Activated CD4-positive, alpha-beta T cell treated with anti-CD3 and anti-CD28 coated beads, Interleukin-2, amount 10 ng/mL, durations not matched to agents 24 days and 14 days (primary cell): Measurements from ENCODE around the gene FOSB. TPM values are rescaled to one million over a fixed set of nuclear protein-coding genes. Genes with fewer than 3 reads are reported as not detected.
"Not testable (repeated sequence)": the region's sequence is repeated elsewhere in the genome, so short reads cannot be mapped to it uniquely, and the experiment has no call there.

Source experiments
- DNase-seq: peaks from one replicate; pipeline ENCODE4 v3.0.0; 2022
- H3K27ac Mint-ChIP-seq: one replicate; pipeline ENCODE4 v1.8.0; 2022; ENCODE audit warnings: mild to moderate bottlenecking, mixed read lengths
- H3K27me3 Mint-ChIP-seq: one replicate; pipeline ENCODE4 v1.8.0; 2022; ENCODE audit warnings: mixed read lengths
- H3K36me3 Mint-ChIP-seq: one replicate; pipeline ENCODE4 v1.8.0; 2022; ENCODE audit warnings: low read depth, mild to moderate bottlenecking, mixed read lengths
- H3K4me1 Mint-ChIP-seq: one replicate; pipeline ENCODE4 v1.8.0; 2021; ENCODE audit warnings: mixed read lengths
- H3K4me3 Mint-ChIP-seq: one replicate; pipeline ENCODE4 v1.8.0; 2022; ENCODE audit warnings: mild to moderate bottlenecking, moderate library complexity, mixed read lengths
- H3K9me3 Mint-ChIP-seq: one replicate; pipeline ENCODE4 v1.8.0; 2021; ENCODE audit warnings: mixed read lengths
- intact Hi-C: fragments of 100-400 bp; cut with micrococcal nuclease; formaldehyde crosslinking; loops from one replicate; pipeline ENCODE4 v1.15.1; 2023
- total RNA-seq: library from RNA; stranded (reverse); gene quantifications from 2 replicates; pipeline ENCODE4 v1.2.3, GENCODE V29; 2022

FOSB gene
- total RNA-seq, 1 donor from 2014 or later = 11.3 TPM

DNA sequence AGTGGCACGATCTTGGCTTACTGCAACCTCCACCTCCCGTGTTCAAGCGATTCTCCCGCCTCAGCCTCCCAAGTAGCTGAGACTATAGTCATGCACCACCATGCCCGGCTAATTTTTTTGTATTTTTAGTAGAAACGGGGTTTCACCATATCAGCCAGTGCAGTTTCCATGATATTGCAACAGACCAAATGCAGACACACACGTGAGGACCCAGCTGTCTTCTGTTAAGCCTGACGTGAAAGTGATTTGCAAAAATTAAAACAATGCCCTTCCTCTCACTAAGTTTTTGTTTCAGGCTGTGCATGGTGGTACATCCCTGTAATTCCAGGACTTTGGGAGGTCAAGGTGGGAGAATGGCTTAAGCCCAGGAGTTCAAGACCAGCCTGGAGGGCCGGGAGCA is 36.8 kb upstream of the FOSB start:
- intact Hi-C loops, H3K9me3 Mint-ChIP-seq, H3K27ac Mint-ChIP-seq, H3K4me3 Mint-ChIP-seq, H3K36me3 Mint-ChIP-seq, H3K4me1 Mint-ChIP-seq, DNase-seq: not testable (repeated sequence)
- H3K27me3 Mint-ChIP-seq = peaks cover 19% of the 10 kb centered on the region

DNA sequence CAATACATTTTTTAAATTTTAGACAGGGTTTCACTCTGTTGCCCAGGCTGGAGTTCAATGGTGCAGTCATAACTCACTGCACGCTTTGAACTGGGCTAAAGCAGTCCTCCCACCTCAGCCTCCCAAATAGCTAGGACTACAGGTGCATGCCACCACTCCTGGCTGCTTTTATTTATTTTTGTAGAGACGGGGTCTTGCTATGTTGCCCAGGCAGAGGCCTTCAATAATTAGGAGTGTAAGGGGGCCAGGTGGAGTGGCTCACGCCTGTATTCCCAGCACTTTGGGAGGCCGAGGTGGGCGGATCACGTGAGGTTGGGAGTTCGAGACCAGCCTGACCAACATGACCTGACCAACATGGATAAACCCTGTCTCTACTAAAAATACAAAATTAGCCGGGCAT is 35.3 kb upstream of the FOSB start:
- H3K9me3 Mint-ChIP-seq, H3K4me3 Mint-ChIP-seq, intact Hi-C loops, H3K36me3 Mint-ChIP-seq, DNase-seq, H3K4me1 Mint-ChIP-seq, H3K27ac Mint-ChIP-seq: not testable (repeated sequence)
- H3K27me3 Mint-ChIP-seq = peaks cover 18% of the 10 kb centered on the region

DNA sequence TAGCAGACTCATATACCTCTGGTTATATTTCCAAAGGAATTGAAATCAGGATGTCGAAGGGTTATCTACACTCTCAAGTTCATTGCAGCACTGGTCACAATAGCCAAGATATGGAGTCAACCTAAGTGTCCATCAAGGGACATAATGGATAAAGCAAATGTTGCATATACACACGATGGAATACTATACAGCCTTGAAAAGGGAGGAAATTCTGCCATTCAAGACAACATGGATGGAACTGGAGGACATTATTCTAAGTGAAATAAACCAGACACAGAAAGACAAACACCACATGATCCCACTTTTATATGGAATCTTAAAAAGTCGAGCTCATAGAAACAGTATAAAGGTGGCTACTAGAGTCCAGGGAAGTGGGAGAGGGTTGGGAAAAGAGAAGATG is 30.5 kb upstream of the FOSB start:
- intact Hi-C loops = no loop called here
- Mint-ChIP-seq H3K27ac (no peak overlapping the region), H3K36me3 (no peaks in the 10 kb centered on the region), H3K4me1 (peaks cover 12% of the 10 kb centered on the region), H3K4me3 (no peak overlapping the region), H3K27me3 (no peaks in the 10 kb centered on the region), H3K9me3 (no peaks in the 10 kb centered on the region)
- DNase-seq = no peak

DNA sequence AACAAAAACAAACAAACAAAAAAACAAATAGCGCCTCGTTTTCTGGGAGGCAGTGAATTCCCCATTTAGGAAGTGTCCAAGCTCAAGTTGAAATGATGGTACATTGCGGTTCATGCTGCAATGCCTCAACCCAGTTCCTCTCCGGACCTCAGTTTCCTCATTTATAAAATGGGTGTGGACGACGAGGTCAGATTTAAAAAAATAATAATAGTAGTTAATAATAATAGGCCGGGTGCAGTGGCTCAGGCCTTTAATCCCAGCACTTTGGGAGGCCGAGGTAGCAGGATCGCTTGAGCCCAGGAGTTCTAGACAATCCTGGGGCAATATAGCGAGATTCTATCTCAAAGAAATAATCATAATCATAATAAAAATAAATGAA is 28.6 kb upstream of the FOSB start:
- peak overlapping the region; percentile 80 for H3K4me3 Mint-ChIP-seq
- intact Hi-C loops = loop anchor here (1.0 kb wide), 2 partner anchors 12 to 40 kb away; no protein-coding TSS in a partner anchor
- no peak overlapping the region for H3K27ac Mint-ChIP-seq
- peaks cover 2% of the 10 kb centered on the region for H3K27me3 Mint-ChIP-seq
- H3K4me1 Mint-ChIP-seq = peaks cover 26% of the 10 kb centered on the region
- no peak for DNase-seq
- no peaks in the 10 kb centered on the region for H3K36me3 Mint-ChIP-seq
- H3K9me3 Mint-ChIP-seq = no peaks in the 10 kb centered on the region

DNA sequence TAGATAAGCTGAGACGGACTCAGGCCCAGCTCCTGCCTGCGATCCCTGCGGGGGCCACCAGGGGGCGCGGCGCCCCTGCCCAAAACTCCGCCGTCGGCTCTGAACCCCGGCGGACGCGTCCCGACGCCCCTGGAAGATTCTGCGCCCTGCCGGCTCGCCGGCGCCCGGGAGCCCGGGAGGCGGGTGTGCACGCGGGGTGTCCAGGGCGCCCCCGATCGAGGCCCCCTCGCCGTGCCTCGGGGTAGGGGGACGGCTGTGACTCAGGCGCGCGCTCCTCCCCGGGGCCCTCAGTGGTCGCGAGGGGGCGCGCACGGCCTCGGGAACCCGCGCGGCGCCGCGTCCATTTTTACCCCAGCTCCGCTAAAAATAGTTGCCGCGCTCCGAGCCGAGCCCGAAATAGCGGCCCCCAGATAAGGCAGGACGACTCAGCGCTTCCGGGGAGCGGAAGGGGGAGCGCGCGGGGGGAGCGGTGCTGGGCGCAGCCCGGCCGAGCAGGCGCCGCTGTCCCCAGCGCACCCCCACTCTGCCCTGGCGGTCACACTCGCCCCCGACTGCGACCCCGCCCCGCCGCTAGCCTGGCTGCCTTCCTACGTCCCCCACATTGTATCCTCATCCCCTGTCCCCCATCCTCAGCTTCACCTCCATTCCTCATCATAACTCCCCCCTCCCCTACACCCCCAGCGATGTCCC is 28.1 kb upstream of the FOSB start:
- H3K9me3 Mint-ChIP-seq = no peaks in the 10 kb centered on the region
- peak overlapping the region; percentile 80 for H3K4me3 Mint-ChIP-seq
- H3K27me3 Mint-ChIP-seq = peaks cover 5% of the 10 kb centered on the region
- DNase-seq = peak; percentile 95
- H3K27ac Mint-ChIP-seq = peak overlapping the region; percentile 83
- no peaks in the 10 kb centered on the region for H3K36me3 Mint-ChIP-seq
- H3K4me1 Mint-ChIP-seq = peaks cover 29% of the 10 kb centered on the region
- intact Hi-C loops = loop anchor here (1.0 kb wide), 2 partner anchors 12 to 40 kb away; no protein-coding TSS in a partner anchor

DNA sequence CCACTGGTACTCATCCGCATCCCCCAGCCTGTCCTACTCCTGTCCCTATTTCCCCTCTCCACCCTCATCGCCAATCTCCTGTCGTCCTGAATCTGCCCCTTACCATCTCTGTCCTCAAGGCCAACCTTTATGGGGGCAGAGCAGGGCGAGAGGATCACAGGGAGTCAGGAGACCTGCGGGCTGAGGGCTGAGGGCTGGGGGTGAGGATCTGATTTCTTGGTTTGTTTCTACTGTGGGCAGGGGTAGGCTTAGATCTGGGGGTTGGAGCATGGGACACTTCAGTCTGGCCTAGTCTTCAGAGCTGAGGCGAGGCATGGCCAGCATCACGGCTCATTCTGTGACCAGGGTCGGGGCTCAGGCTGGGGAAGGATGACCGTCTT is 27.5 kb upstream of the FOSB start:
- intact Hi-C loops = no loop called here
- peak; percentile 64 for DNase-seq
- Mint-ChIP-seq H3K27me3 (peaks cover 6% of the 10 kb centered on the region), H3K9me3 (no peaks in the 10 kb centered on the region), H3K36me3 (no peaks in the 10 kb centered on the region), H3K4me3 (peak overlapping the region; percentile 80), H3K4me1 (peaks cover 29% of the 10 kb centered on the region), H3K27ac (peak overlapping the region; percentile 83)

DNA sequence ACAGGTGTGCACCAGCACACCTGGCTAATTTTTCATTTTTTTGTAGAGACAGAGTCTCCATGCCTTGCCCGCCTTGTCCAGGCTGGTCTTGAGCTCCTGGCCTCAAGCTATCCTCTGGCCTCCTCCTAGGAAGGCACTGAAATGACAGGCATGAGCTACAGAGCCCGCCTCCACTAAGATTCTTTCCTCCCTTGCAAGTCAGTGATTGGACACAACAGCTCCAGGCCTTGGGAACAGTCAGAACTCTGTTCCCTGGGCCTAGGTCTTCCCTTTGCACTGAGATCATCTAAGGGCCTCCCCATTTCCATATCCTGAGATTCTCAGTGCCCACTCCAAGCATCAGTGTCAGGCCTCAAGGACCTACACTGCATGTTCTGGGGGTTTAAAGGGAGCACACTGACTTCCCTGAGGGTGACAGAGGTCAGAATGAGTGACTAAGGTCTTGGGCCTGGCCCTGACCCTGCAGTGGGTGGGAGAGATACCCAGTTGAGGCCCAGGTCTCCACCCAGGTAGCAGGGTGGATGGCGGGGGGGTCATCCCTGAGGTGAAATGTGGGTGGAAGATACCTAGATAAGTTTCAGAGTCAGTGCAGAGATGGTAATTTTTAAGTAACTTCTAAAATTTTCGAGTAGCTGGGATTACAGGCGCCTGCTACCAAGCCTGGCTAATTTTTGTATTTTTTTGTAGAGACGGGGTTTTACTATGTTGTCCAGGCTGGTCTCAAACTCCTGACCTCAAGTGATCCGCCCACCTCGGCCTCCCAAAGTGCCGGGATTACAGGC is 26.7 kb upstream of the FOSB start:
- H3K9me3 Mint-ChIP-seq = no peaks in the 10 kb centered on the region
- H3K4me1 Mint-ChIP-seq = peaks cover 29% of the 10 kb centered on the region
- no peaks in the 10 kb centered on the region for H3K36me3 Mint-ChIP-seq
- peak overlapping the region; percentile 80 for H3K4me3 Mint-ChIP-seq
- H3K27me3 Mint-ChIP-seq = peaks cover 6% of the 10 kb centered on the region
- intact Hi-C loops = no loop called here
- no peak for DNase-seq
- H3K27ac Mint-ChIP-seq = peak overlapping the region; percentile 46

DNA sequence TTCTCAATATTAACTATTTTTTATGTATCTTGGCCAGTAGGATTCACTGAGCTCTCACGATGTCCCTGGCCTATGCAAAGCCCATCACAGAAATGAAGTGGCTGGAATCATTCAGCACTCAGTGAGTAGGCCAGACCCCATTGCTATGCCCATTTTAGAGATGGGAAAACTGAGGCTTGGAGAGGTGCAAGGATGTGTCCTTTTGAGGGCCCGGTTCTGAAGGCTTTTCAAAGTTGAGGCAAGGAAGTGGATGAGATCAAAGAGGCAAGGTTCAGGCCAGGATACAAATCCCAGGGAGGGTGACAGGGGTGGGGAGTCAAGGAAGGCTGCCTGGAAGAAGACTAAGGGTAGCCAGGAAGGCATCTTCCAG is 25.4 kb upstream of the FOSB start:
- Mint-ChIP-seq H3K4me1 (peaks cover 32% of the 10 kb centered on the region), H3K9me3 (no peaks in the 10 kb centered on the region), H3K4me3 (peak overlapping the region; percentile 90), H3K27me3 (peaks cover 6% of the 10 kb centered on the region), H3K27ac (peak overlapping the region; percentile 36), H3K36me3 (no peaks in the 10 kb centered on the region)
- intact Hi-C loops = no loop called here
- no peak for DNase-seq

DNA sequence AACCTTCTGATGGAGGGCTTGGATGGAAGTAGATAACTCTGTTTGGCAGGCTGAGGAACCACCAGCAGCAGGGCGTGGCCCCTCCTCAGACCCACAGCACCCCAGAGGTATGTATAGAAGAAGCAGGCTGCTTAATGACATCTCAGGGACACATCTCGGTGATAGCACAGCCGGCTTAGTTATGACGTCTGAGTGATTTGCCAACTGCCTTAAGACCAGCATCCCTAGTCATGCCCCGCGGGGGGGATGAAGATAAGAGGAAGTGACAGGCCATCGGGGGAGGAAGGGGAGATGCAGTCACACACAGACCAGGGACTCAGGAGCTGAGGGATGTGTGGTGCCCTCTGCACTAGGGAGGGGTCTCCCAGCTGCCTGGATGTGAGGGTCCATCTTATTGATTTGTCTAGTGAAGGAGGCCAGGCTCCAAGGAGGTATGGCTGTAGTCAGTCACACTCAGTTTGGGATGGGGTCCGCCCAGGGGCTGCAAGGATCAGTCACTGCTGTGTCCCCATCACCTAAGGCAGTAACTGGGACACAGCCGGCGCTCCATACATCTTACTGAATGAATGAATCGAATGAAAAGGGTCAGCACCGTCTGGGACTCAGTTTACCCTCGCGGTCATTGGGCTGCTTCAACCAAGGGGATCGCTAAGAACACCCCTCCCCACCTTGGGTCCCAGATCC is 24.9 kb upstream of the FOSB start:
- DNase-seq = peak; percentile 79
- H3K27ac Mint-ChIP-seq = peak overlapping the region; percentile 78
- intact Hi-C loops = loop anchor here (1.0 kb wide), 1 partner anchor 8 kb away; no protein-coding TSS in a partner anchor
- peak overlapping the region; percentile 90 for H3K4me3 Mint-ChIP-seq
- peaks cover 6% of the 10 kb centered on the region for H3K27me3 Mint-ChIP-seq
- peaks cover 35% of the 10 kb centered on the region for H3K4me1 Mint-ChIP-seq
- no peaks in the 10 kb centered on the region for H3K36me3 Mint-ChIP-seq
- H3K9me3 Mint-ChIP-seq = no peaks in the 10 kb centered on the region

DNA sequence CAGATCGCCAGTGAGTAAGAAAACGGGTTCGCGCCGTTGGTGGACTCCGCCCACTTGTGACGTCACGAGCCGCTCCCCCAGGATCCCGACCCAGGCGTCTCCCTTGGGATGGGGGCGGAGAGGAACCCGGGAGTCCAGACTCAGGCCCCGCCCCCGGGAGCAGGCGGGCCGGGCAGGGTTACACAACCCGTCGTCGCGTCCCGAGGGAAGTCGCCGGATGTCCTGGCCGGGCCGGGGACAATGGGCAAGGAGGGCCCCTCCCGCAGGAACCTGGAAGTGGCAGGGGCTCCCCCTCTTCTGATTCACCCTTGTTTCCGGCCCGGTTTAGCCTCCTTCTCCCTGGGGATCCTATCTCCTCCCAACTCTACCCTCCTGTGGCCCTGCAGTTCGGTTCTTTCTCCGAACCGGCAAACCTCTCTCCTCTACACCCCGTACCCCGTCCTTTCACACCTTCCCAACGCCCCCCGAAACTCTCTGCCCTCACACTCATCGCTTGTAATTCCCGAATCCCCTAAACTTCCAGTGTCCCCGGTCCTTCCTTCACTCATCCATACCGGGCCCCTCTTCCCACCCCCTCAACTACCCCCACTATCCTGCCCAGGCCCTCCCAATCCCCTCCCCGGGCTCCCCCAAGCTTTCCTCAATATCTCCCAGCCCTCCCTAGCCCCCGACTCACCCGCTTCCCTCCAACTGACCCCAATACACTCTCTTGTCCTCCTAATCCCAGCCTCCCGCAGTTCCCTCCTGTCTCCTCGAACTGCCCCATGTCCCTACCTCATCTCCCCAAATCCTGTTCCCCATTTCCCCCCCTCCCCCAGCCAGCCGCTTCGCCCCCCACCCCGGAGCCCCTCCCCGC is 24.1 kb upstream of the FOSB start:
- Mint-ChIP-seq H3K9me3 (no peaks in the 10 kb centered on the region), H3K36me3 (no peaks in the 10 kb centered on the region), H3K4me3 (peak overlapping the region; percentile 90), H3K27ac (peak overlapping the region; percentile 91), H3K4me1 (peaks cover 35% of the 10 kb centered on the region), H3K27me3 (peaks cover 6% of the 10 kb centered on the region)
- intact Hi-C loops = loop anchor here (1.0 kb wide), 1 partner anchor 8 kb away; no protein-coding TSS in a partner anchor
- peak; percentile 86 for DNase-seq

DNA sequence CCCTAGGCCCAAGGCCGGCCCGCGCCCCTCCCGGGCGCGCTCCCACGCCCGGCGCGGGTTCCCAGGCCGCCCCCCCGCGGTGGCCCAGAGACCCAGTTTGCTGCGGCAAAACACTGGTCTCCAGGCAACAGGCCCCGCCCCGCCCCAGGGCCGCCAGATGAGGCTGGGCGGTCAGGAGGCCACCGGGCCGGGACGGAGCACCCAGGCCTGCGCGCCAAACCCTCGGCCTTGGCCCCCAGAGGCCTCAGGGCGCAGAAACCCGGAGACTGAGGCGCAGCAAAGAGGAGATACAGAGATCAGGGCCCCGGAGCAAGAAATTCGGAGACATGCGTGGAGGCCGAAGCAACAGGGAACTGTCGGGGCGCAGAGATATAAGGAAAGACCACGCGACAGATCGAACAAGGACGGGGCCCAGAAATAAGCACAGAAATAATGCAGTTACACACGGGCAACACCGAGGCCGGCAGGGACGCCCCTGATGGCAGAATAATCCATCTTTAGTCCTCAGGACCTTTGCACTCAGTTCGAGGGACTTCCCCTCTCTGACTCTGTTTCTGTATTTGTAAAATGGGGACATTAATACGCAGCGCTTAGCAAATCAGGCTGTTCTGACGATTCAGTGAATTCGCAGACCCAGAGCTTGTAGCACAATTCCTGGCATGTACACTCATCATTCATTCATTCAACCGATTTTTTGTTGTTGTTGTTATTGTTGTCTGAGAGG is 23.3 kb upstream of the FOSB start:
- Mint-ChIP-seq H3K4me1 (peaks cover 40% of the 10 kb centered on the region), H3K9me3 (no peaks in the 10 kb centered on the region), H3K4me3 (peak overlapping the region; percentile 90), H3K27ac (peak overlapping the region; percentile 75), H3K27me3 (peaks cover 6% of the 10 kb centered on the region), H3K36me3 (no peaks in the 10 kb centered on the region)
- peak; percentile 96 for DNase-seq
- intact Hi-C loops = no loop called here

DNA sequence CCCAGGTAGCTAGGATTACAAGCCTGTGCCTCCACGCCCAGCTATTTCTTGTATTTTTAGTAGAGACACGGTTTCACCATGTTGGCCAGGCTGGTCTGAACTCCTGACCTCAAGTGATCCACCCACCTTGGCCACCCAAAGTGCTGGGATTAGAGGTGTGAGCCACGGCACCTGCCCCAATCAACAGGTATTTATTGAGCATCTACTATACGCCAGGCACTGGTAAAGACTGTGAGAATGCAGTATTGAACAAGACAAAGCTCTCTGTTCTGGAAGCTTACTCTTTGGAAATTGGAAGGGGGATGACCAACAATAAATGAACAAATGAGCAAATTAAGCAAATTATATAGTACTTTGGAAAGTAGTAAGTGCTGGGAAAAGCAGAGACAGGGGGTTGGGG is 22.7 kb upstream of the FOSB start:
- Mint-ChIP-seq H3K4me3 (peak overlapping the region; percentile 35), H3K4me1 (peaks cover 44% of the 10 kb centered on the region), H3K27ac (peak overlapping the region; percentile 4), H3K9me3 (no peaks in the 10 kb centered on the region), H3K36me3 (no peaks in the 10 kb centered on the region), H3K27me3 (peaks cover 6% of the 10 kb centered on the region)
- no peak for DNase-seq
- intact Hi-C loops = no loop called here

DNA sequence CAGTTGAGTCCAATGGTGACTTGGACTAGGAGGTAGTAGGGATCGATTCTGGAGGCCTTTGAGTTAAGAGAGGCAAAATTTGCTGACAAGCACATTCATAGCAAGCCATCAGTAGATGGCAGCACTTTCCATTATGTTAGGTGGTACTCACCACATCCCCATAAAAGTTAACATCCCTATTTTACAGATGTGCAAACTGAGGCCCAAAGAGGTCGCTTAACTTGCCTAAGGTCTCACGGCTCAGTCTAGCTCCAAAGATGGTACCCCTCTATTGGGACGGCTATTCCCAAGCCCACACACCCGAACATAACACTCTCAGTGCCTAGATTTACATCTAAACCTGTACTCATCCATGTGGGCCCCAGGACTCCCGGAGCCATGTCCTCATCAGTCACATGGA is 21.5 kb upstream of the FOSB start:
- Mint-ChIP-seq H3K27ac (no peak overlapping the region), H3K36me3 (no peaks in the 10 kb centered on the region), H3K4me3 (no peak overlapping the region), H3K27me3 (peaks cover 8% of the 10 kb centered on the region), H3K9me3 (no peaks in the 10 kb centered on the region), H3K4me1 (peaks cover 41% of the 10 kb centered on the region)
- intact Hi-C loops = no loop called here
- peak; percentile 74 for DNase-seq
